Ishikawa (cell line): ENCODE results near the gene ESR1.

Experiments
- CEBPB ChIP-seq: IDR thresholded peaks from 2 replicates; pipeline ENCODE4 v1.6.1; 2012
- CREB1 ChIP-seq: IDR thresholded peaks from 2 replicates; pipeline ENCODE4 v1.6.1; 2012; ENCODE audit warnings: low read depth
- EGR1 ChIP-seq: IDR thresholded peaks from 2 replicates; pipeline ENCODE4 v1.6.1; 2012
- EP300 ChIP-seq: IDR thresholded peaks from 2 replicates; pipeline ENCODE4 v1.6.1; 2012; ENCODE audit warnings: borderline replicate concordance
- FOXM1 ChIP-seq: IDR thresholded peaks from 2 replicates; pipeline ENCODE4 v1.6.1; 2012; ENCODE audit warnings: low read depth, borderline replicate concordance
- MAX ChIP-seq: IDR thresholded peaks from 2 replicates; pipeline ENCODE4 v1.6.1; 2012
- NFIC ChIP-seq: IDR thresholded peaks from 2 replicates; pipeline ENCODE4 v1.6.1; 2012
- RAD21 ChIP-seq: IDR thresholded peaks from 2 replicates; pipeline ENCODE4 v1.6.1; 2012; ENCODE audit warnings: low read depth
- REST ChIP-seq: IDR thresholded peaks from 2 replicates; pipeline ENCODE4 v1.6.1; 2012; ENCODE audit warnings: low read depth, mild to moderate bottlenecking
- TAF1 ChIP-seq: IDR thresholded peaks from 2 replicates; pipeline ENCODE4 v1.6.1; 2012; ENCODE audit warnings: low read depth, mild to moderate bottlenecking
- TCF12 ChIP-seq: IDR thresholded peaks from 2 replicates; pipeline ENCODE4 v1.6.1; 2012; ENCODE audit warnings: low read depth
- TEAD4 ChIP-seq: IDR thresholded peaks from 2 replicates; pipeline ENCODE4 v1.6.1; 2012
- USF1 ChIP-seq: IDR thresholded peaks from 2 replicates; pipeline ENCODE4 v1.6.1; 2012
- YY1 ChIP-seq: IDR thresholded peaks from 2 replicates; pipeline ENCODE4 v1.6.1; 2012; ENCODE audit warnings: low read depth
- ZBTB7A ChIP-seq: IDR thresholded peaks from 2 replicates; pipeline ENCODE4 v1.6.1; 2012; ENCODE audit warnings: low read depth

The ESR1 gene

GRCh38 chr6:152124429-152125074 is 317.1 kb downstream of the ESR1 start:
- no peak for TF ChIP-seq ZBTB7A
- no peak for TF ChIP-seq REST
- no peak for TF ChIP-seq NFIC
- TF ChIP-seq USF1, result no peak
- peak; percentile 81 for TF ChIP-seq RAD21
- no peak for TF ChIP-seq FOXM1

GRCh38 chr6:152127432-152128165 is 320.1 kb downstream of the ESR1 start:
- no peak for TF ChIP-seq USF1
- TF ChIP-seq TAF1, result no peak
- TF ChIP-seq TEAD4, result no peak
- no peak for TF ChIP-seq EP300
- TF ChIP-seq REST, result no peak
- no peak for TF ChIP-seq FOXM1
- TF ChIP-seq ZBTB7A, result no peak
- no peak for TF ChIP-seq EGR1
- TF ChIP-seq MAX, result no peak
- no peak for TF ChIP-seq TCF12
- no peak for TF ChIP-seq RAD21
- no peak for TF ChIP-seq CEBPB
- TF ChIP-seq CREB1, result no peak
- no peak for TF ChIP-seq YY1
- TF ChIP-seq NFIC, result no peak

- no peak for TF ChIP-seq TAF1
Measured at GRCh38 chr6:152129691-152130151, 322.2 kb downstream of the ESR1 start.

GRCh38 chr6:152130441-152130840 is 323.0 kb downstream of the ESR1 start:
- TF ChIP-seq USF1 (no peak), NFIC (no peak), FOXM1 (no peak), TAF1 (no peak)

DNA sequence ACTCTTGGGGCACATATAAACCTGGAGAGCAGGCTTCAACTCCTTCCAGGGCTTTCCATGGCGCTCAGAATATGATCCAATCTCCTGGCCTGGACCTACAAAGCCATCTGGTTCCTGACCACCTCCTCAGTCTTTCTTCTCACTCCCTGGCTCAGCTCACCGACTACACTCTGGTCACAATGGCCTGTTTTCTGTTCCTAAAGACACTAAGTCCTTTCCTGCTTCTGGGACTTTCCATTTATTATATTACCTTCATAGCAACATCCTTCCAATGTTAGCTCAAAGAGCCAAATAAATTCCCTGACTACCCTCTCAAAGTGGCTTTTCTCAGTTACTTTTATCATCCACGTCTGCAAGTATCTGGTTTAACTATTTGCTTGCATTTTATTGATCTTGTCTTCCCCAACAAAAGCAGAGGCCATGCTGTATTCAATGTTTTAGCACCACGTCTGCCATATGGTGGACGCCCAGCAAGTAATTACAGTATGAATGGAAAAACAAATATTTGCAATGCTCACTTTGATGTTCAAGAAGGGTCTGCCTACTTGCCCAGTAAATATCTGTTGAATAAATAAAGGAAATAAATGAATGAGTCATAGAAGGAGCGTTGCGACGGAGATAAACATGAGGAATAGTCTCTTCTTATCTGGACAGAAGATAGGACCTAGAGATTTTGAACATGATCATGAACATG is 328.4 kb downstream of the ESR1 start:
- TF ChIP-seq ZBTB7A (no peak), FOXM1 (no peak), TCF12 (no peak), TAF1 (no peak), EGR1 (no peak), CEBPB (no peak), RAD21 (no peak), MAX (no peak), TEAD4 (no peak), USF1 (no peak), EP300 (no peak), REST (no peak), YY1 (no peak)
